Activated CD4-positive, alpha-beta T cell treated with anti-CD3 and anti-CD28 coated beads, Interleukin-2, amount 50 U/mL, for 16 hours (primary cell): ENCODE results near the gene L1TD1.
"Not testable (repeated sequence)": the region's sequence is repeated elsewhere in the genome, so short reads cannot be mapped to it uniquely, and the experiment has no call there.

ENCODE experiments used
- DNase-seq: peaks from one replicate; pipeline ENCODE4 v3.0.0-alpha.2; 2020

Gene L1TD1

GRCh38 chr1:62239652-62240403 lies 45.2 kb downstream of the L1TD1 start:
- not testable (repeated sequence) for DNase-seq

- no peak for DNase-seq
Measured at GRCh38 chr1:62240651-62241370, 46.2 kb downstream of the L1TD1 start.

GRCh38 chr1:62241371-62242131 lies 46.9 kb downstream of the L1TD1 start:
- no peak for DNase-seq

- not testable (repeated sequence) for DNase-seq
Measured at GRCh38 chr1:62244380-62244779, 49.7 kb downstream of the L1TD1 start.

GRCh38 chr1:62245201-62245600 lies 50.6 kb downstream of the L1TD1 start:
- no peak for DNase-seq

- DNase-seq, result no peak
Measured at GRCh38 chr1:62247391-62248168, 52.9 kb downstream of the L1TD1 start.

GRCh38 chr1:62250126-62250726 lies 55.6 kb downstream of the L1TD1 start:
- no peak for DNase-seq

GRCh38 chr1:62259551-62259950 lies 64.9 kb downstream of the L1TD1 start:
- DNase-seq, result no peak

GRCh38 chr1:62260688-62261087 lies 66.0 kb downstream of the L1TD1 start:
- DNase-seq, result no peak
